HG02943 (cell line): ENCODE measurements around the gene ASCC3.
"Not testable (repeated sequence)": the region's sequence is repeated elsewhere in the genome, so short reads cannot be mapped to it uniquely, and the experiment has no call there.

Source experiments
- ATAC-seq: cut with Tn5 transposase; IDR thresholded peaks from one replicate; pipeline ENCODE4 v1.9.1; 2021; ENCODE audit warnings: mild to moderate bottlenecking, low read depth, moderate library complexity; ENCODE audit not compliant: unreplicated experiment

Gene ASCC3

DNA sequence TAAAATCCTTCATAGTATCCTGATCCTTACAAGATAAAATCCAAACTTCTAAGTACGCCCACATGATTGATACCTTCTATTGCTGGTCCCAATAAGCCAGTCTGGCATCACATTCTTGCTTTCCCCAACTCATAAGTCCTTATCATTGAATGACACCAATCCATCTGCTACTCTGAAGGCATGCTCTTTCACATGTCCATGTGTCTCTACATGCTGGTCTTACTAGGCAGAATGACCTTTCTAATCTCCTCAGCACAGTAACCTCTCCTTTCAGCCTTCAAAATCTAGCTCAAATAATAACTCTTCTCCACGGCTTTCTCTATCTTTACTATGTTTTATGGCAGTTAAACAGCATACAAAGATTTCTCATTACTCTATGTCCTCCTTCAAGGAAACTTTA is 71.1 kb downstream of the ASCC3 start:
- ATAC-seq = no peak

DNA sequence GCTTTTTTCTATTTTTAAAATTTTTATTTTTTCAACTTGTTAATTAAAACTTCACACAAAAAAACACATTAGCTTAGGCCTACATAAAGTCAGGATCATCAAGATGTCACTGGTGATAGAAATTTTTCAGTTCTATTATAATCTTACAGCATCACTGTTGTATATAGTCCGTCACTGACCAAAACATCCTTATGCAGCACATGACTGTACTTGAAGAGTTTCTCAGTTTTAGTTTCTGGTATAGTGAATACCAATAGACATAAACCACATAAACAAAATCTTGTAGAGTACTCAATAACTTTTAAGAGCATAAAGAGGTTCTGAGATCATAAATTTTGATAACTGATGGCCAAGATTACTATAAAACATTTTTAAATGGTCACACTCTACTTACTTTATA is 71.8 kb downstream of the ASCC3 start:
- ATAC-seq = peak; percentile 72

DNA sequence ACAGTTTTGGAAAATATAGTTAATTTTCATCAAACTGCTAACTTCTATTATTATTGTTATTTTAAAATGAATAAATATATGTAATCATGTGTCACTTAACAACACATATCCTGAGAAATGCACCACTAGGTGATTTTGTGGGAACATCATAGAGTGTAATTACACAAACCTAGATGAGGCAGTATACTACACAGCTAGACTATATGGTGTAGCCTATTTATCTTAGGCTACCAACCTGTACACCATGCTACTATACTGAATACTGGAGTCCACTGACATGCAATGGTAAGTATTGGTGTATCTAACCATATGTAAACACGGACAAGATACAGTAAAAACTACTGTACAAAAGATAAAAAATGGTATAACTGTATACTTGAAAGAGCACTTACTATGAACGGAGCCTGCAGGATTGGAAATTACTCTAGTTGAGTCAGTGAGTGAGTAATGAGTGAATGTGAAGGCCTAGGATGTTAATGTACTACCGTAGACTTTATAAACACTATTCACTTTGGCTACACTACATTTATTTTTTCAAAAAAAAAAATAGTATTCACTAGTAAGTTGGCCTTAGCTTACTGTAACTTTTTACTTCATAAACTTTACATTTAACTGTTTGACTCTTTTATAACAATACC is 72.4 kb downstream of the ASCC3 start:
- no peak for ATAC-seq

DNA sequence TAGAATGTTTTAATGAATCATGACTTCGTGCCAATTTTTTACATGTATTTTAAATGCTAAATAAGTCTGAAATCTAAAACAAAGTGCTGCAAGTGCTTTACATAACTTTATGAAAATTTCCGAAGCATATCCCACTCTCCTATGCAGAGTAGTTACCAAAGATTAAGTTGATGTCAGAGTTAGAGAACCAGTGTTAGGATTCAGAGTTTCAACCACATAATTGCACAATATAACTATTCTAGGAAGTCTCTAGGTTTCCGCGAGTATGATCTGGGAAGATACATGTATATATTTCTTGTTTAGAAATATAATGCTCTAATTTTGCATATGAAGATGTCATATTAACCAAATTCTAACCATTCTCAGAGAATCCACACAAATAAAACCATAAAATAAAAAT is 74.8 kb downstream of the ASCC3 start:
- ATAC-seq = no peak

DNA sequence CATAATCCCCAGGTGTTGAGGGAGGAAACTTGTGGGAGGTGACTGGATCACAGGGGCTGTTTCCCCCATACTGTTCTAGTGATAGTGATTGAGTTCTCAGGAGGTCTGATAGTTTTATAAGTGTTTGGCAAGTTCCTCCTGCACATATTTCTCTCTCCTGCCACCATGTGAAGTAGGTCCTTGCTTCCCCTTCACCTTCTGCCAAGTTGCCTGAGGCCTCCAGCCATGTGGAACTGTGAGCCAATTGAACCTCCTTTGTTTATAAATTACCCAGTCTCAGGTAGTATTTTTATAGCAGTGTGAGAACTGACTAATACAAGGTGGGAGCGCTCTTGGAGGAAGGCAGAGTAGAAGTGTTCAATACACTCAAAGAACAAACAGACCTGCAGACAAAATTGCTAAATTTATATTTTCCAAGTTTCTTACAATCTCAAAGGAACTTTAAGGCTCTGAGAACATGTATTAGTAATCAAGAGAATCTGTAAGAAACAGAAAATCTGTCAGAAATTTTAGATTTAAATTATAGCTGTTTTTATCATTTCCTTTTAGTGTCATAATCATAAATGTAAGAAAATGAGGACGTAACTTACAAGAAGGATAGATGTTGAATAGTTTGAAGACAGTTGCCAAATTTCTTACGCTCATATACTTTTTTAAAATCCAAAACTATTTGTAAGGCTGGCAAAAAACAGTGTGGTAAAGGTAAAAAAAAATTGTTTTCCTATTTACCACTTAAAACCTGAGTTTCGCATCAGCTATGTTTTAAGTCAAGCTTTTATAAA is 77.7 kb downstream of the ASCC3 start:
- no peak for ATAC-seq

DNA sequence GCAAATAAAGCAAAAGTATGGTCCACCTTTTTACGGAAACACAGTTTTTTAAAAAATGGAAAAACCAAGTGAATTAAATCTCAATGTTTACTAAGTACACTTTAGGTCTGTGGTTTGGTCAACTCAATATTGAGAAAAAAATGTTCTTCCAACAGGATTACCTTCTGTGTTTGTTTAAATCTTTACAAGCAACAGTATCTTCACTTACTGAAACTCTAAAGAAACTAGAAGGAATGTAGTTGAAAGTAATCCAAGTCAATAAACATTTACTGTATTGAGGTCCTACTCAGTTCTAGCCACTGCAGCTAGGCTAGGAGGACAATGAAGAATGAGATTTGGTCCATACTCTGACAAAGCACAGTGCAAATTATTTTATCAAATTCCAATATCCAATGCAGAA is 80.1 kb downstream of the ASCC3 start:
- no peak for ATAC-seq

DNA sequence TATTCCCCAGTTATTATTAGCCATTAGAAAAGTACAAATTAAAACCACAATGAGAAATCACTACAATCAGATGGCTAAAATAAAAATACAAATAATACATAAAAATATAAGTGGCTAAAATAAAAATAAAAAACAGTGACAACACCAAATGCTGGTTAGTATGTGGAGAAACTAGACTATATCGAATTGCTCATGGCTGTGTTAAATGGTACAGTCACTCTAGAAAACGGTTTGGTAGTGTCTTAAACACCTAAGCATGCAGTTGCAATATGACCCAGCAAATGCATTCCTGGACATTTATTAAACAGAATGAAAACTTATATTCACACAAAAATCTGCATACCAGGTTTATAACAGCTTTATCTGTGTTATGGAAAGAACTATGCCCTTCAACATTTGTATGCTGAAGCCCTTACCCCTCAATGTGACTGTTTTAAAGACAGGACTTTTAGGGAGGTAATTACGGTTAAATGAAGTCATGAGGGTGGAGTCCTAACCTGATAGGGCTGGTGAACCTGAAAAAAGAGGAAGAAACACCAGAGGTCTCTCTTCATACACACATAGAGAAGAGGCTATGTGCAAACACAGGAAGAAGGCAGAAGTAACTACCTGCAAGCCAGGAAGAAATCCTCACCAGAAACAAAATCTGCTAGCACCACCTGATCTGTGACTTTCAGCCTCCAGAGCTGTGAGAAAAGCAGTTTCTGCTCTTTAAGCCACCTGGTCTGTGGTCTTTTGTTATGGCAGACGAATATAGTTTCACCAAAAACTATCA is 84.9 kb downstream of the ASCC3 start:
- ATAC-seq = peak; percentile 97

DNA sequence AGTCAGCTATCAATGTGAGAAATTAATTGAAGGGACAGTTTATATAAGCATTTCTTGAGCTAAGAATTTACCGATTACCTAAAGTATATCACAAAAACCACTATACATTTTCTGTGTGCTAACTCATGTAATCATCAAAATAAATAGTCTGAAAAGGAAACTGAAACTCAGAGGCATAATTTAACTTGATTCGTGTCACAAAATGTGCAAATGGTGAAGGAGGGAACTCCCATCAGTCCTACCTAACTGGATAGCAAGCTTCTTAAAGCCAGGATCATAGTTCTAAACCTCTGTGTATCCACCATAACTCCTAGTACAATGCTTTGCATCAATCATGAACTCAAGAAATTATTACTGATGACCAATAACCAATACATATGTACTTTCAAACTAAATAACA is 91.0 kb downstream of the ASCC3 start:
- ATAC-seq = no peak

DNA sequence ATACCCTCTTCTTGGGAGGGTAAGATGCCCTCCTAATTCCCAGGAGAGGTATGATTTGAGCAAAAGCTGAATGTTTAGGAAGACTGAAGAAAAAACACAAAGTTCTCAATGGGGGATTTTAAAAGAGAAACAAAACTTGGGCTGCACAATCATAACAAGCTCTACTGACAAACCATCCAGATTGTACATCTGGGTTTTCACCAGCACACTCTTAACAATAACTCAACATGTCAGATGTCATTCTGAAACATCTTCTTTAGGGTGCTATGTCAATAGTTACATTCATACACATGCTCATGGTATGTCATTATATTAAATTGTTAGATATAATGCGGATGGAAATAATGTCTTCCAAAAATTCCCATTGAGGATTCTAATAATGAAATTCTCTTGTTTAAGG is 95.1 kb downstream of the ASCC3 start:
- ATAC-seq = no peak

DNA sequence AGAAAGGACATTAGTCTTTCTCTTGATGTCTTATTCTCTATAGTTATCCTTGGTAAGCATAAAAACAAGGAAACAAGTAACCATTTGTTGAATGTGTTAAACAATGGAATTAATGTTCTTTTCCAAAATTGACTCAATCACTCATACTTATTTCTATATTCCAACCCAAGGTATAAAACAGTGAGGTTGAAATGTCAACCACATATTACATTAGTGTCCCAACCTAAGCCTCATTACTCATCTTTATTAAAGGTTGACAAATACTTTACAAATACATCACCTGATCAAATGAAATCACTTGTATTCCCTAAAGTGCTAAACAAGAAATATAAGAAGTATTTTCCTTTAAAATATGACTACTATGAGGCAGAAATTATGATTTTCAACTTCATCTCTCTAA is 100.5 kb downstream of the ASCC3 start:
- ATAC-seq = no peak

DNA sequence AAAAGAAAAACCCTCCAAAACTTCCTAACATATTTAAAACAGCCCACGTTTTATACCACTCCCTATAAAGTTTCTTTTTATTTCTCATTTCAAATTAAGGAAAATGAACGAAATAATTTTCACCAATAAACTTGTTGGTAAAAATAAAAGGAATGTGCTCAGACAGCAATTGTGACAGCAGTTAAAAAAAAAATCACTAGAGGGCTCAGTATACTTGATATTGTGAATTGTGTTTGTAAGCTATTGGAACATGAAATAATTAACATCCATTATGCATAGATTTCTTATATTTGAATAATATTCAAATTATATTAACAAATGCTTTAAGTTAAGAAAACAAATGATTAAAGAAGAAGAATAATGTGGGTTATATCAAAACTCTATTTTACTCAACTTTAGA is 105.5 kb downstream of the ASCC3 start:
- ATAC-seq = no peak

DNA sequence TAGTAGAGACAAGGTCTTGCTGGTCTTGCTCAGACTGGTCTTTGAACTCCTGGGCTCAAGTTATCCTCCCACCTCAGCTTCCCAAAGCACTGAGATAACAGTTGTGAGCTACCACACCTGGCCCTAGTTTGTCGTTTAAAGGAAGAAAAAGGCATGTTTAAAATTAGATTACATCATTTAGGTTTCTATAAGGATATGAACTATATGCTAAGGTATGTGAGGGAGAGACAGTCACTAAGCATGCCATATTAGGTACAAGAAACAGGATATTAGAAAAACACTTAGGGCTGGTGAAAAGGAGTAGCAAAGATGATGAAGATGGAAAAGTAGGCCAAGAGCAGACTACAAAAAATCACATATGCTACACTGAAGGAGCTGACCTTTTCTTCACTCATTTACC is 106.4 kb downstream of the ASCC3 start:
- no peak for ATAC-seq

DNA sequence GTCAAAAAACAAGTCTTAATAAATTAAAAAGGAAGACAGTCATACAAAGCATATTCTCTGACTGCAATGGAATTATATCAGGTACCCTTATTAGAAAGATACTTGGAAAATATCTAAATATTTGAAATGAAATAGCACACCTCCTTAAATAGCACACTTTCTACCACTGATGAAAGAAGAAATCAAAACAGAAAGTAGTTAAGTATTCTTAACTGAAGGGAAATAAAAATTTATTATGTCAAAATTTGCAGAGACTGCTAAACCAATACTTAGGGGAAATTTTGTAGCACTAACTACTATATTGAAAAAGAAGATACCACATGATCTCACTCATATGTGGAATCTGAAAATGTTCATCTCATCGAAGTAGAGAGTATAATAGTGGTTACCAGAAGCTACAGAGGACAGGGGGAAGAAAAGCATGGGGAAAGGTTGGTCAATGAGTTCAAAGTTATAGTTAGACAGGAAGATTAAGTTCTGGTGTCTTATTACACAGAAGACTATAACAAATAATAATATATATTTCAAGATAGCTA is 112.2 kb downstream of the ASCC3 start:
- ATAC-seq = no peak

DNA sequence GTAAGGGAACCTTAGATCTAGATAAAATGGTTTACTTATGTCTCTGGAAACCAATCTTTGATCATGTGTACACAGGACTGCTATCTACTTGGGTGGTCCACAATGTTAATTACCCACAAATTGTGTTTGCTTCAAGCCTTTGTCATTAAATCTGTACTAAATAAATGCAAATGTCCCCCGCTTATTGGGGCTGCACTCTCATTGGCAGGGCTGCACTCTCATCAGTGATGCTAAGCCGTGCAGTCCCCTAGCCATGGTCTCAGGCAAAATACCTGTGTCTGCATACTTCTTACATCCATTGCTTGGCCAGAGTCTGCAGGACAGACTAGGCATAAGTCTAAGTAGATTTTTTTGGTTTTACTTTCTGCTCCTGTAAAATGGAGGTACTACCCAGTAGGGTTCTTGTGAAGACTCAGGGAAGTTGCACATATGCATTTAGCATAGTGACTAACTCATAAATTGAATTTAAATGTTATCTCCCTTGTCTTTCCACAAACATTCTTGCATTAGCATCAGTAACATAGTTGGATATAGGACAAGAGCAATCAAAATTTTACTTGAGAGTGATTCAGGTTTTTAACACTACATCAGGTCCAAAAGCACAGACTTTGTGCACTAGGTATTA is 117.4 kb downstream of the ASCC3 start:
- ATAC-seq = no peak

DNA sequence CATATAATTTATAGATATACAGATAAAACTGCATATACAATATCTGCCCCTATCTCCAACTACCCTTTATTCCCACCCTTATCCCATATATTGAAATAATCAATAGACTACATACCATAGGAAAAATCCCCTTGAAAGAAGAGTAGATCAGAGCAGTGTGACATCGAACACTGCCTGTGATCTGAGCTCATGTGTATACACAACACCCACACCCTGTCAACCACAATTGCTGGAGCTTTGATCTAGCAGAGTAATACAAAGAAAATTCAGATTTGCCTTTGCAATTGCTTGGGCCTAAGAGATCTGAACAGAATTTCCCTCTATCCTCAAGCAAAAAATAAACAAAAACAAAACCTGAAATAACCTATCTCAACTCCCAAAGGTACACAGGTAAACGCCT is 119.3 kb downstream of the ASCC3 start:
- ATAC-seq = no peak

DNA sequence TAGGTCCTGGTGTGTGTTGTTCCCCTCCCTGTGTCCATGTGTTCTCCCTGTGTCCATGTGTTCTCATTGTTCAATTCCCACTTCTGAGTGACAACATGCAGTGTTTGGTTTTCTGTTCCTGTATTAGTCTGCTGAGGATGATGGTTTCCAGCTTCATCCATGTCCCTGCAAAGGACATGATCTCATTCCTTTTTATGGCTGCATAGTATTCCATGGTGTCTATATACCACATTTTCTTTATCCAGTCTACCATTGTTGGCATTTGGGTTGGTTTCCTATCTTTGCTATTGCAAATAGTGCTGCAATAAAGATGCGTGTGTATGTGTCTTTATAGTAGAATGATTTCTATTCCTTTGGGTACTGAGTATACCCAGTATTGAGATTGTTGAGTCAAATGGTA is 122.7 kb downstream of the ASCC3 start:
- not testable (repeated sequence) for ATAC-seq

DNA sequence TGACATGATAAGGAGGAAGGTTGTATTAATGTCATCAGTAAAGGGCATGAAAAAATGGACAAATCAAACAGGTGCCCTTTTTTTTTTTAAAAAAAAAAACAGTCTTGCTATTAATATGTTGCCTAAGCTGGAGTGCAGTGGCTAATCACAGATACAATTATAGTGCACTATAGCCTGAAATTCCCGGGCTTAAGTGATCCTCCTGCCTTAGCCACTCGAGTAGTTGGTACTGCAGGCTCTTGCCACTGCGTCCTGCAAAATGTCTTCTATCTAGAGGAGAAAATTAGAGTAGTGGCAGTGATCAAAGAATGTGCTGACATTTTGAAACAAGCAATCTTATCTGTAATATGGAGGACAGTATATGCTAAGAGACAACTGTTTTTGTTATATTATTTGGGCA is 127.7 kb downstream of the ASCC3 start:
- no peak for ATAC-seq

DNA sequence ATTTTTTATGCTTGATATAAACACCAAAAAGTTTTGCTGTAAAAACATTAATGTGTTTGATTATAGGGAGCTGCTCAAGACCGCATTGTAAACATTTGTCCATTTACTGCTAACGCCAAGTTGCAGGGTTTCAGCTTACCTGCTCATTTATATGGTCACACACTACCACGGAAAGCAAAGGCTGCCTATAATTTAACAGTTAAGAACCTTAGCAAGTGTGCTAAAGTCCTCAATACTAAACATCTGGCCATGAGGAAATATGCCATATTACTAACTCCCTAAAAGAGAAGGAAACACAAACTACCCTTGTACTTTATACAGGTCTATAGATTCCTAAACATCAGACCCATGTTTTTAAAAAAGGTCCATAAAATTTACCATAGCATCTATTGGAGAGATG is 129.5 kb downstream of the ASCC3 start:
- ATAC-seq = no peak

DNA sequence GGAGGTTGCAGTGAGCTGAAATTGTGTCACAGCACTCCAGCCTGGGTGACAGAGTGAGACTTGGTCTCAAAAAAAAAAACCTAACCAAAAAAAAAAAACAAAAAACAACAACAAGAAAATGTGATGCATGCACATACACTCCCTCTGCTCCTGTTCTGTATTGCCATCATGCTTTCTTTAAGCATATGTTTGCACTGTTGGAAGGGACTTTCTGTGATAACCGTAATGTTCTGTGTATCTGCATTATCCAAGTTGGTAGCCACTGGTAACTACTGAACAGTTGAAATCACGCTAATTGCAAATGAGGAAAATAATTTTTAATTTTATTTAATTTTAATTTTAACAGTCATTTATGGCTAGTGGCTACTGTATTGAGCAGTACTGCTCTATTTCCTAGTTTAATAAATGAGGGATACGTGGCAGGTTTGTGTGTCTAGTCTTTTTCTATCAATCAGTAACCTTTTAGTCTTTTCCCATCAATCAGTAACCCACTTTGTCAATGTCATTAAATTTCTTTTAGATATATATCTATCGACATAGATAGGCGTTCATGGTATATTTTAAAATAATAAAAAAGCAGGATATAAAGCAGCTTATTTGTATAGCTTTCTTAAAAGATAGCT is 135.6 kb downstream of the ASCC3 start:
- no peak for ATAC-seq

DNA sequence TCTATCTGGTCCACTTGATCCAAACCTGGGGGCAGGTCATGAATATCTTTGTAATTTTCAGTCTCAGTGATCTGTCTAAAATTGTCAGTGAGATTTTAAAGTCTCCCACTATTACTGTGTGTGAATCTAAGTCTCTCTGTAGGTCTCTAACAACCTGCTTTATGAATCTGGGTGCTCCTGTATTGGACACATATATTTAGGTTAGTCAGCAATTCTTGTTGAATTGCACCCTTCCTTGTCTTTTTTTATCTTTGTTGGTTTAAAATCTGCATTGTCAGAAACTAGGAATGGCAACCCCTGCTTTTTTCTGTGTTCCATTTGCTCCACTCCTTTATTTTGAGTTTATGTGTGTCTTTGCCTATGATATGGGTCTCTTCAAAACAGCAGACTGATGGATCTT is 140.7 kb downstream of the ASCC3 start:
- no peak for ATAC-seq
